HepG2 (cell line): Measurements from ENCODE around the gene ATP6V1D. TPM values are rescaled to one million over a fixed set of nuclear protein-coding genes. Genes with fewer than 3 reads are reported as not detected.

Experiments used
- ATAC-seq: fragments of 200-7000 bp; cut with Tn5 transposase; 3 replicates; pipeline ENCODE4 v1.9.1; 2020; ENCODE audit warnings: mild to moderate bottlenecking, moderate library complexity
- BruUV-seq: library from RNA; stranded (reverse); fragments of 400-500 nt; replicated peaks from 2 replicates; lab custom pipeline; 2021; lab: Mats Ljungman, UMichigan
- CTCF ChIA-PET: fragments of 300-600 bp; formaldehyde crosslinking; extraction: SDS; loops from one replicate; lab custom pipeline; 2021; ENCODE audit warnings: low total read pairs, inconsistent platforms, low intra/inter-chr PET ratio; lab: Yijun Ruan, JAX
- POLR2A ChIA-PET: fragments of 350-600 bp; sonication (Branson Sonifier 250); formaldehyde crosslinking; loops from one replicate; lab custom pipeline; 2020; ENCODE audit warnings: antibody characterized with exemption, inconsistent platforms; lab: Yijun Ruan, JAX
- DNase-seq: peaks from one replicate; pipeline ENCODE4 v3.0.0-alpha.2; 2015; ENCODE audit warnings: low spot score
- FAIRE-seq: peaks from 3 replicates; lab custom pipeline; 2011; peaks lifted over from hg19 to GRCh38; lab: Jason Lieb, UNC
- H2AFZ ChIP-seq: one replicate; pipeline ENCODE4 v1.6.1; 2011; ENCODE audit warnings: low read length, inconsistent platforms
- H3K27ac ChIP-seq: fragments of 300-600 bp; 3 replicates; pipeline ENCODE4 v1.8.0; 2011; ENCODE audit warnings: mixed run types, mild to moderate bottlenecking, mixed read lengths, low read length, inconsistent platforms; ENCODE audit not compliant: insufficient read depth; ENCODE audit errors: extremely low read length
- H3K27me3 ChIP-seq, 2 experiments: fragments of 200-600 bp in 1 of 2; 2 replicates in 1 of 2; 3 replicates in 1 of 2; pipeline versions ENCODE4 v1.6.0 to v1.8.0; 2011; ENCODE audit warnings: low read length in 2 of 2, mild to moderate bottlenecking in 2 of 2, moderate library complexity in 2 of 2, inconsistent platforms in 1 of 2; ENCODE audit not compliant: insufficient read depth in 2 of 2, control insufficient read depth in 1 of 2
- H3K36me3 ChIP-seq, 2 experiments: fragments of 200-600 bp in 1 of 2; replicated peaks in 1 of 2; 2 replicates in 1 of 2; 3 replicates in 1 of 2; pipeline versions ENCODE4 v1.5.1 to v1.8.0; 2011; ENCODE audit warnings: low read length in 2 of 2, inconsistent platforms in 1 of 2; ENCODE audit not compliant: insufficient read depth in 2 of 2, control insufficient read depth in 1 of 2
- H3K4me1 ChIP-seq: 2 replicates; pipeline ENCODE4 v1.5.1; 2012; ENCODE audit warnings: low read length, inconsistent platforms; ENCODE audit not compliant: insufficient read depth
- H3K4me2 ChIP-seq: 2 replicates; pipeline ENCODE4 v1.6.0; 2011; ENCODE audit warnings: low read depth, low read length, inconsistent platforms
- H3K4me3 ChIP-seq, 3 experiments: fragments of 200-600 bp in 1 of 3; sonication (generic), shearing (Covaris generic) in 1 of 3; replicated peaks in 1 of 3; 2 replicates each; pipeline ENCODE4 v1.5.1; 2011 to 2016; ENCODE audit warnings: low read length in 3 of 3, inconsistent platforms in 2 of 3, low read depth in 2 of 3, mild to moderate bottlenecking in 2 of 3, control low read depth in 1 of 3, mixed read lengths in 1 of 3; ENCODE audit not compliant: insufficient read depth in 1 of 3
- H3K79me2 ChIP-seq: one replicate; pipeline ENCODE4 v1.6.1; 2011; ENCODE audit warnings: low read length, inconsistent platforms; ENCODE audit not compliant: insufficient read depth
- H3K9ac ChIP-seq: 2 replicates; pipeline ENCODE4 v1.6.0; 2011; ENCODE audit warnings: mild to moderate bottlenecking, low read depth, low read length, inconsistent platforms; ENCODE audit not compliant: insufficient read depth
- H3K9me3 ChIP-seq: 2 replicates; pipeline ENCODE4 v1.5.1; 2012; ENCODE audit warnings: mild to moderate bottlenecking, low read length
- H4K20me1 ChIP-seq: 2 replicates; pipeline ENCODE4 v1.6.0; 2011; ENCODE audit warnings: inconsistent platforms, mild to moderate bottlenecking, low read length, moderate library complexity; ENCODE audit not compliant: insufficient read depth
- ASH2L ChIP-seq: fragments of 300-600, 200-600 bp; sonication (generic); IDR thresholded peaks from 2 replicates; pipeline ENCODE4 v1.7.0; 2017; ENCODE audit warnings: low read depth, mild to moderate bottlenecking, moderate library complexity, mixed read lengths, low read length; ENCODE audit not compliant: insufficient read length
- CC2D1A ChIP-seq: sonication (generic); formaldehyde crosslinking; IDR thresholded peaks from 2 replicates; pipeline ENCODE4 v1.8.1; 2023; ENCODE audit warnings: mild to moderate bottlenecking, missing genetic modification reagents
- E2F2 ChIP-seq: sonication (generic); formaldehyde crosslinking; IDR thresholded peaks from 2 replicates; pipeline ENCODE4 v1.4.0; 2020; ENCODE audit warnings: missing genetic modification reagents, borderline replicate concordance
- HDAC1 ChIP-seq: sonication (generic); formaldehyde crosslinking; IDR thresholded peaks from 2 replicates; pipeline ENCODE4 v1.5.1; 2020; ENCODE audit warnings: mild to moderate bottlenecking, missing genetic modification reagents
- HMG20A ChIP-seq: IDR thresholded peaks from 2 replicates; pipeline ENCODE4 v1.6.1; 2016; ENCODE audit warnings: borderline replicate concordance
- HOMEZ ChIP-seq: IDR thresholded peaks from 2 replicates; pipeline ENCODE4 v1.6.1; 2016; ENCODE audit warnings: low read depth
- MLLT10 ChIP-seq: sonication (generic); formaldehyde crosslinking; IDR thresholded peaks from 2 replicates; pipeline ENCODE4 v1.4.0; 2020; ENCODE audit warnings: missing genetic modification reagents
- PRMT3 ChIP-seq: sonication (generic); formaldehyde crosslinking; IDR thresholded peaks from 2 replicates; pipeline ENCODE4 v1.8.1; 2022; ENCODE audit warnings: low read depth, mild to moderate bottlenecking, moderate library complexity, missing genetic modification reagents, borderline replicate concordance
- SYNCRIP ChIP-seq: fragments of 200-400 bp; formaldehyde crosslinking; IDR thresholded peaks from 2 replicates; pipeline ENCODE4 v1.6.1; 2018; ENCODE audit warnings: mild to moderate bottlenecking, low read depth, low read length; ENCODE audit not compliant: insufficient read depth
- U2AF1 ChIP-seq: fragments of 200-400 bp; formaldehyde crosslinking; optimal IDR thresholded peaks from 2 replicates; pipeline ENCODE3; 2017; ENCODE audit warnings: mild to moderate bottlenecking, low read depth, low read length
- YEATS4 ChIP-seq: sonication (generic); formaldehyde crosslinking; IDR thresholded peaks from 2 replicates; pipeline ENCODE4 v1.4.0; 2020; ENCODE audit warnings: missing genetic modification reagents, borderline replicate concordance
- ZBTB42 ChIP-seq: sonication (generic); formaldehyde crosslinking; IDR thresholded peaks from 2 replicates; pipeline ENCODE4 v1.5.0; 2020; ENCODE audit warnings: mild to moderate bottlenecking, missing genetic modification reagents
- ZHX1 ChIP-seq: sonication (generic); formaldehyde crosslinking; IDR thresholded peaks from 2 replicates; pipeline ENCODE4 v1.8.1; 2022; ENCODE audit warnings: low read depth, mild to moderate bottlenecking, missing genetic modification reagents
- ZNF121 ChIP-seq: sonication (generic); formaldehyde crosslinking; IDR thresholded peaks from 2 replicates; pipeline ENCODE4 v1.5.0; 2020; ENCODE audit warnings: mild to moderate bottlenecking, missing genetic modification reagents
- ZNF235 ChIP-seq: sonication (generic); formaldehyde crosslinking; IDR thresholded peaks from 2 replicates; pipeline ENCODE4 v1.8.1; 2023; ENCODE audit warnings: mild to moderate bottlenecking, missing genetic modification reagents, borderline replicate concordance
- ZNF468 ChIP-seq: sonication (generic); formaldehyde crosslinking; IDR thresholded peaks from 2 replicates; pipeline ENCODE4 v1.8.0; 2022; ENCODE audit warnings: mild to moderate bottlenecking, moderate library complexity, missing genetic modification reagents
- ZNF879 ChIP-seq: sonication (generic); formaldehyde crosslinking; IDR thresholded peaks from 2 replicates; pipeline ENCODE4 v1.8.1; 2023; ENCODE audit warnings: missing genetic modification reagents
- WGBS: methylation state at CpG from one replicate; pipeline ENCODE4 v1.1.6; 2017; ENCODE audit warnings: low lambda C conversion rate; 5-methylcytosine and 5-hydroxymethylcytosine counted together
- in situ Hi-C: cut with HindIII; loops from 2 replicates; pipeline ENCODE4 v1.10.0; 2017; ENCODE audit warnings: low pct_unique_long_range_greater_than_20kb; ENCODE audit not compliant: extremely low pct_ligation_motif_present
- intact Hi-C: fragments of 100-400 bp; cut with micrococcal nuclease; formaldehyde crosslinking; loops from one replicate; pipeline ENCODE4 v1.10.0; 2022; ENCODE audit not compliant: unreplicated experiment
- polyA plus RNA-seq, 8 experiments: library from polyadenylated mRNA; depleted of rRNA in 3 of 8; stranded (reverse) in 7 of 8; unstranded in 1 of 8; fragments of >200 nt; fragmentation: Illumina TruSeq in 4 of 8; extraction: Trizol in 4 of 8; gene quantifications; 2 replicates each; pipeline versions ENCODE4 v1.2.1 to v1.2.3, GENCODE V29; 2011 to 2016; ENCODE audit warnings: low read depth in 4 of 8, missing spikeins in 1 of 8, mixed read lengths in 1 of 8; ENCODE audit not compliant: insufficient read depth in 1 of 8
- total RNA-seq, 5 experiments: library from RNA; depleted of rRNA; stranded (reverse); fragments of >200 nt; fragmentation: Illumina TruSeq; extraction: Trizol; gene quantifications; 2 replicates each; pipeline ENCODE4 v1.2.3, GENCODE V29; 2016; ENCODE audit warnings: low read depth in 1 of 5

Gene ATP6V1D
- total and polyA plus RNA-seq, 2 of the 13 experiments (the other 11 are each of a cell fraction or from before 2014, with no cell fraction given): 16.8 to 53.9 TPM

- TF ChIP-seq HOMEZ (CRISPR knock-in tag): no peak
- no peak for TF ChIP-seq HDAC1
- TF ChIP-seq SYNCRIP: no peak
- TF ChIP-seq CC2D1A (CRISPR knock-in tag): no peak
Measured at GRCh38 chr14:67335781-67336180, 23.8 kb downstream of the ATP6V1D start (continued).

- no peaks in the 10 kb centered on the region for H3K4me1 ChIP-seq
- no peaks in the 10 kb centered on the region for H3K9me3 ChIP-seq
- H4K20me1 ChIP-seq: no peaks in the 10 kb centered on the region
- no peaks in the 10 kb centered on the region for H3K79me2 ChIP-seq
- no peaks in the 10 kb centered on the region for H3K27me3 ChIP-seq
- no TSS peak for BruUV-seq
- H3K36me3 ChIP-seq: peaks cover 4 to 21% of the 10 kb centered on the region in 2 experiments; a peak in 4 of 5 replicates
- DNase-seq (no peak), FAIRE-seq (no peak), ATAC-seq (no peak)
- WGBS: 96% methylated on average over 5 of the region's 5 CpGs
- H3K4me3 ChIP-seq: no peak overlapping the region
- H3K27ac ChIP-seq: no peak overlapping the region
- in situ Hi-C loops (no loop called here), intact Hi-C loops (no loop called here)
- no peak overlapping the region for H3K4me2 ChIP-seq
- H2AFZ ChIP-seq: no peak overlapping the region
- no peak overlapping the region for H3K9ac ChIP-seq
- POLR2A ChIA-PET: no interaction called here
- CTCF ChIA-PET: no interaction called here
- TF ChIP-seq ZNF121 (CRISPR knock-in tag) (no peak), E2F2 (CRISPR knock-in tag) (no peak), ZNF468 (CRISPR knock-in tag) (no peak), ZNF235 (CRISPR knock-in tag) (no peak), PRMT3 (CRISPR knock-in tag) (no peak), ZHX1 (CRISPR knock-in tag) (no peak), U2AF1 (no peak), MLLT10 (CRISPR knock-in tag) (no peak), ZBTB42 (CRISPR knock-in tag) (no peak), HMG20A (CRISPR knock-in tag) (no peak), ZNF879 (CRISPR knock-in tag) (no peak), ASH2L (no peak), YEATS4 (CRISPR knock-in tag) (no peak)
Measured at GRCh38 chr14:67332468-67332867, 27.1 kb downstream of the ATP6V1D start.
